Right ventricle myocardium superior (tissue), 1 donor: ENCODE data around the gene SHPK. TPM values are rescaled to one million over a fixed set of nuclear protein-coding genes. Genes with fewer than 3 reads are reported as not detected.

Experiments used
- ATAC-seq: fragments of 200-7000 bp; cut with Tn5 transposase; one replicate; pipeline ENCODE4 v1.9.1; 2020; ENCODE audit warnings: mild to moderate bottlenecking; ENCODE audit not compliant: poor library complexity
- DNase-seq: peaks from one replicate; pipeline ENCODE4 v3.0.0-alpha.2; 2020
- intact Hi-C: fragments of 100-400 bp; cut with DNase I; formaldehyde crosslinking; loops from one replicate; pipeline ENCODE4 v1.11.2; 2022
- total RNA-seq: library from RNA; stranded (reverse); fragmentation: NEBNext Ultra II Directional; extraction: Animal tissue kit (Norgen Biotek cat#: 25700); gene quantifications from one replicate; pipeline ENCODE4 v1.2.1, GENCODE V29; 2021
- donor health status: DM: no; HTN: yes; CAD: no; lungs with severe emphysema.

The SHPK gene
- total RNA-seq, 1 donor from 2014 or later = 4.7 TPM

DNA sequence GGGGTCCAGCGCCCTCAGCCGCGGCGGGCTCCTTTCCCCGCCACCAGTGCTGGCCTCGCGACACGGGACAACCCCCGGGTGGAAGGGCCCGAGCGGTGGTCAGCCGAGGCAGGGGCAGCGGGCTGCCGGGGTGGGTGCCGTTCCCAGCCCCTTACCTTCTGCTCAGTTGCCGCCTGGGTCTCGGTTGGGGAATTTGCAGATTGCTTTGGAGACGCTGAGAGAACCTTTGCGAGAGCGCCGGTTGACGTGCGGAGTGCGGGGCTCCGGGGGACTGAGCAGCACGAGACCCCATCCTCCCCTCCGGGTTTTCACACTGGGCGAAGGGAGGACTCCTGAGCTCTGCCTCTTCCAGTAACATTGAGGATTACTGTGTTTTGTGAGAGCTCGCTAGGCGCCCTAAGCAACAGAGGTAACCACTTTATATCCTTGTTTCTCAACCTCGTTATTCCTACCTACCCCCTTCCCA lies 891 bp upstream of the SHPK start:
- no peak for DNase-seq
- intact Hi-C loops = no loop called here

DNA sequence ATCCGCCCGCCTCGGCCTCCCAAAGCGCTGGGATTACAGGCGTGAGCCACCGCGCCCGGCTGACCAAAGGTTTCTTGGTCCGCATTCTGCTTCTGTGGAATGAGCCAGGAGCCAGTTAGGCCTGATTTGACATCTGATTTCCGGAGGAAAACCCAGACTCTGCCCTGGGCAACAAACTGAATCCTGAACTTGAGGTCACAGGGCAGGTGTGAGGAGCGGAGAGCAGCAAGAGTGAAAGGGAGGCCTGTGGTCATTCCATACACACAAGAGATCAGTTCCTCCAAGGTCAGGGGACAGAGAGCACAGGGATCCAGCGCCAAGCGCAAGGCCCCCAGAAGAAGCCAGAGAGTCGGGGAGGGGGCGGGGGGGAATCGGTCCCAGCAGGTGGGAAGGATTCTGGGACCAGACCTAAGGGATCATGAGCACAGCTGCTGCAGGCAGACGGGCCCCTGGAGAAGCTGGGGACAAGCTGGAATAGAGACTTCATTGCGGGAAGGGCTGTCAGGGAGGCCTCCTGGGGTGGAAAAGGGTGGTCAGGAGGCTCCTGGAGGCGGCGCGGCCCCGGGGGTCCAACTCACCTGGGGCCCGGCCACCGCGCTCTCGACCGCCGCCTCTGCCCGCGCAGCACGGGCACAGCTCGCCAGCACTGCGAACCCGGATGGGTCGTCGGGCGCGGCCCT lies 436 bp downstream of the SHPK start:
- DNase-seq (no peak), ATAC-seq (peak; percentile 1)
- intact Hi-C loops = no loop called here

More for the DNA sequence above, 891 bp upstream of the SHPK start:
- ATAC-seq = no peak

DNA sequence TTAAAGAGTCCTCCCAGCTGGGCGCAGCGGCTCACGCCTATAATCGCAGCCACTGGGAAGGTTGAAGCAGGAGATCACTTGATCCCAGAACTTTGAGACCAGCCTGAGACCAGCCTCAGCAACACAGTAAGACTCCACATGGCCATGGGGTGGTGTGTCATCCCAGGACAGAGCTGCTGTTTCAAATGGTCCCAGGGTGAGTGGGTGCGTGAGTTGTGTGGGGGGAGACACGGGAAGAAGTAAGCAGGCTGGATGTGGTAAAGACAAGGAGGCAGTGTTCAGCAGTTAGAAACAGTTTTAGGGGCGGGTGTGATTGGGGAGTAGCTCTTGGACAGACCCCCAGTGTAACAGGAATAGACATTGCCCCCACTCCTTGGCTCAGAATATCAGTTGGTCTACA lies 3.8 kb downstream of the SHPK start:
- intact Hi-C loops = no loop called here
- no peak for ATAC-seq

DNA sequence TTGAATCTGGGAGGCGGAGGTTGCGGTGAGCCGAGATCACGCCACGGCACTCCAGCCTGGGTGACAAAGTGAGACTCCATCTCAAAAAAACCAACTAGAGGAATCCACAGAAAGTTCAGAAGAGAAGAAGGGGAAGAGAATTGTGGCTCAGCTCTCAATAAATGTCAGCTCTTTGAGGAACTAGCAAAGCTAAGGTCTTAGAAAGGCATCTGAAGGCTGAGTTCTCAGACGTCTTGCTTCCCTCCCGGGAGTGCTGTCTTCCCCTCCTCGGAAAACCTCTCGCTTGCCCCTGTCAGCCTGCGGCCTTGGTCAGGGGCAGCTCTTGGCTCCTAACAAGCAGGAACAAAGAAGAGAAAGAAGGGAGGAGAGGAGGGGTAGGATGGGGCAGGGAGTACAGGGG lies 5.3 kb downstream of the SHPK start:
- intact Hi-C loops = no loop called here
- DNase-seq (no peak), ATAC-seq (no peak)

More for the DNA sequence above, 3.8 kb downstream of the SHPK start:
- DNase-seq = no peak

DNA sequence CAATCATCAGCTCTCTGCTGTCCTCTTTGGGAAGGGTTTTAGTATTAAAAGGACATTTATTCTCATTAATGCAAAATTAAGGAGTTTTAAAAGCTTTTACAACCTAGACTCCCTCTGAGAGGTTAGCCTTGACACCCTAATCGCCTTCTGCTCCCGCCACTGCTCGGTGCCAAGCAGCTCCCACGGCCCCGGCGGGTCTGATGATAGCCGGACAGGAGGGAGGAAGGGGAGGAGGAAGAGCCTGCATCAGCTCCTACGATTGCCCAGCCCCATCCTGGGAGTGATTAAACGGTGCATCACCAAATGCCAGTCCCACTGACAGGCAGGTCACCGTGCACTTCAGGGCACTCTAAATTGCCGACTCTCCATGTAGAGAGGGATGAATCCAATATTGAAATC lies 8.3 kb downstream of the SHPK start:
- ATAC-seq = no peak
- intact Hi-C loops = no loop called here
- no peak for DNase-seq

DNA sequence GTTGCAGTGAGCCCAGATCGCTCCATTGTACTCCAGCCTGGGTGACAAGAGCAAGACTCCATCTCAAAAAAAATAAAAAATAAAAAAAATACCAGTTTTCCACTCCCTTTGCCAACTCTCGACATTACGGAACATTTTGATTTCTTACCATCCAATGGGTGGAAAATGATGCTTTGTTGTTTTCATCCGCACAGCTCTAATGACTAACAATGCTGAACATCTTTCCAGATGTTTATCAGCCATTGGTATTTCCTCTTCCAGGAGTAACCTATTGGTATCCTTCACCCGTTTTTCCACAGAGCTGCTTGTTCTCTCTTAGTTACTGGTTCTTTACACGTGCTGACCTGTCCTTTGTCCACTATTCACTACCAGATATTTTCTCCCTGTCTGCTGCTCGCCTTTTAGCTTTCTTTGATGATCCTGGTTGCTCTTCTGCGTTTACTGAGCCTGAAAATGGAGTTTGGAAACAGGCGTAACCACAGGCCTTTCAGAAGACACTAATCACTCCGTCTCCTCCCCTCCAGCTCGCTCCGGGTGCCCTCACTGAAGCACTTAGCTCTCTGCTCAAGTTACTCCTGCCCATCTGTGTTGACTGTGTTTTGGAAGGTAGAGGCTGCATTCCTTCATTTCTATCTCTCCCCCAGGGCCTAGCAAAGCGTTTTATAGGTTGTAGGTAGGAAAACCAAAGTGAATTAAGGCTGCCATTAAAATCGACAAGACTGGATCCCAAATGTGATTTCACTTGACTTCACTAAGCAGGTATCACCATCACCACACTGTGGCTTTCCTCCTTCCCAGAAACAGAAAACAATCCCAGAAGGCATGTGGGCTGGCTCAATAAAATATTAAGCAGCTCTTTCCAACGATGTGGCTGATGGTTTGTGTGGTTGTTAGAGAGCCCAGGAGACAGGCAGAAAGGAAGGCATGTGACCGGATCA lies 8.9 kb downstream of the SHPK start:
- ATAC-seq (no peak), DNase-seq (no peak)
- intact Hi-C loops = no loop called here

DNA sequence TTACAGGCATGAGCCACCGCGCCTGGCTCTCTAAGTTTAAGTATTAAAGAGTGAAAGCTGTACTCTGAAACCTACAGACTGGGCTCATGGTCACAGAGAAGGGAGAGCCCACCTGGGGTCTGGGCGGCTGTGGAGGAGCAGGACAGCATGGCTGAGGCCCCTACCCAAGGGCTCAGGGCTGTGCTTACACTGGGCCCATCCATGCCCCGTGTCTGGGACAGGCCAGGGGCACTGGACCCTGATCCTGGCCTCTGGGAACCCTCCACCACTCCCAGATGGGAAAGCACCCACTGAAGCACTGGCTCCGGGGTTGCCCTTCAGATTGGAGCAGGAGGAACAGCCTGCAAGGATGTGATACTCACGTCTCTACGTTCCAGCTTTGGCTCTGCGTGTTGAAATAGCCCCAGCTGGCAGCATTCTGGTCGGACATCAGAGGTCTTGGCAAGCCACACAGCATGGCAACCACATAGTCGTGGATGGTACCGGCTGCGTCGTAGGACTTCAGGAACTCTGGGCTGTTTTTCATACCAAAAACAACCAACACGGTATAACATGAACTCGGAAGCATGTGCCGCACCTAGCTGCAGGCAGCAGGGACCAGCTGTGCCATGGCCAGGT lies 13.0 kb downstream of the SHPK start:
- intact Hi-C loops = no loop called here
- no peak for DNase-seq
- ATAC-seq = peak; percentile 62

DNA sequence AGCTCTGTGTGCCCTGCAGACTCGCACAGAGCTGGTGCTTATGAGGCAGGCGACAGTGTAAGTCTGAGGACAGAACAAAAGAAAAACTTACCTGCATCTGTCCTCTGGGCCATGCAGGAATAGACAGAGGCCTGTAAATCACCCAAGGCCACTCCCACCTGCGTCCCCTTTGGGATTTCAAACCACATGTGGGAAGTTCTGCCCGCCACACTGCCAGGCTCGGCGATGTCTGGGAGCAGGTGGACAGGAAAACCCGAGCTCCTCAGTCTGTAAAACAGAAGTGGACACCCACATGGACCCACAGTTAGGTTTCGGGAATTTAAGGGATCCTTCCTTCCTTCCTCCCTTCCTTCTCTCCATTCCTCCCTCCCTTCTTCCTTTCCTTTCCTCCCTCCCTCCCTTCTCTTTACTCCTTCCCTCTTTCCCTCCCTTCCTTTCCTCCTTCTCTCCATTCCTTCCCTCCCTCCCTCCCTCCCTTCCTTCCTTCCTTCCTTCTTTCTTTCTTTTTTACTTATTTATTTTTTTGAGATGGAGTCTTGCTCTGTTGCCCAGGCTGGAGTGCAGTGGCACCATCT lies 14.8 kb downstream of the SHPK start:
- ATAC-seq = no peak
- intact Hi-C loops = no loop called here
- no peak for DNase-seq

DNA sequence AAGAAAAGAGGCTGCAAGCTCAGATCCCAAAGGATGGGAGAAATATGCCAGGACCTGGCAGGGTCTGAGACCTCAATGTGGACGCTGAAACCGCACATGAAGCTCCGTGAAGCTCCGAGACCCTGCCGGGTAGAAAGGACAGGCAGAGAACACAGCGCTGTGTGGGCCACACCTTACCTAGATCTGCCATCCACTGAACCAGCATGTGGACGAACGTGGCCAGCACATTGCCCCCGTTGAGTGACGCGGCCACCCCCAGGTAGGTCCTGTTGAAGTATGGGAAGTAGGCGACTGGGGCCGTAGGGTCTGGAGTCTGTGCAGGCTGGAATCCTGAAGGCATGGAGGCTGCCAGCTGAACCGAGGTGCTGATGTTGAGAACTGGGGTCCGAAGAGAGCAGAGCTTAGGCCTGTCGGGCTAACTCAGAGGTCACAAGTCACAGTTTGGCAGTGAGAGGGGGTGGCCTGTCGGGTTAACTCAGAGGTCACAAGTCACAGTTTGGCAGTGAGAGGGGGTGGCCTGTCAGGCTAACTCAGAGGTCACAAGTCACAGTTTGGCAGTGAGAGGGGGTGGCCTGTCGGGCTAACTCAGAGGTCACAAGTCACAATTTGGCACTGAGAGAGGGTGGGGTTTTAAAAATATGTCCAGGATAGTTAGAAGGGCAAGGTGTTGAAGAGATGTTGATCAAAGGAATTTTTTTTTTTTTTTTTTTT lies 20.7 kb downstream of the SHPK start:
- intact Hi-C loops = no loop called here
- no peak for ATAC-seq
- no peak for DNase-seq

DNA sequence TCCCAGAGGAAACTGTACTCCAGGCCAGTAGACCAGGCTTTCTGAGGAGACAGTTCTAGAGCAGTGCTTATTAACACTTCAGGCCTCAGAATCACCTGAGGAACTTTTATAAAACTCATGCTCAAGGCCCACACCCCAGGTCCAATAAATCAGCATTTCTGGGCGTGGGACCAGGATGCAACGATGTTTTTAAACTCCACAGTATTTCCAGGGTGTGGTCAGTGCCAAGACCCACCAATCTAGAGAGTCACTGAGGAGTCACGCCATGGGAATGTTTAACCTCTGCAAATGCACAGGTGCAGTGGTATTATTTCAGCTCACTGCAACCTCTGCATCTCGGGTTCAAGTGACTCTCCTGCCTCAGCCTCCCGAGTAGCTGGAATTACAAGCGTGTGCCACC lies 22.9 kb downstream of the SHPK start:
- intact Hi-C loops = no loop called here
- DNase-seq (no peak), ATAC-seq (no peak)

DNA sequence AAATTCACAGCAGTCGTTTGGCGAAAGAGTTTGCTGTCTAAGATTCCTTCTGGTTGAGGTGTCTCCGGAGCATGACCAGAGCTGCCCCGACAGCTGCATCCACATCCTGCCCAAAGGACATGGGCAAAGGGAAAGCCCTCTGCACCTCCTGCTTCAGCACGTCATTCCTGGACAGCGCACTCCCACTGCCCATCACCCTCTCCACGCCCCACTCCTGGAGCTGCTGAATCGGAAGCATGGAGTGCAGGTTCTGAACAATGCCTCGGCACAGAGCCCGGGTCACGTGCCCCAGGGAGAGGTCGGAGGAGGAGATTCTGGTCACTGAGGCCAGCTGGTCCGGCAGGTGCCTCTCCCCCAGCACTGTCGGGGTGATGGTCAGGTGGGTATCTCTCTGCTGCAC lies 25.5 kb downstream of the SHPK start:
- ATAC-seq (peak; percentile 22), DNase-seq (no peak)
- intact Hi-C loops = no loop called here

DNA sequence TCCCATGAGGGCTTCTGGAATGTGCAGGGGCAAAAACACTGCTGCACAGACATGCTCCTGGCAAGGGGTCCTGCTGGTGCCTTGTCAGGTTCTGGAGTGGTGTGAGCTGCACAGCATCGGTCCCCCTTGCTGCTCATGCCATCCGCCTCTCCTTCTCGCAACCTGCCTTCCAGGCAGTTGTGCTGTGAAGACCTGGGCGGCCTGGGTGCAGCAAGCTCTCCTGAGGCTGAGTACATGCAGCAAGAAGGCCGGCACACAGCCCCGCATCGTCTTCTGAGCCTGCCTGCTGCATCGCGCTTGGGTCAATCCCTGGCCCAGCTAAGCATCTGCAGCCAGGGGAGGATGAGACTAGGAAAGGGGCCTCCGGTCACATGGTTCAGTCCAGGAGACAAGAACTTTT lies 26.4 kb downstream of the SHPK start:
- intact Hi-C loops = no loop called here
- no peak for DNase-seq
- no peak for ATAC-seq

DNA sequence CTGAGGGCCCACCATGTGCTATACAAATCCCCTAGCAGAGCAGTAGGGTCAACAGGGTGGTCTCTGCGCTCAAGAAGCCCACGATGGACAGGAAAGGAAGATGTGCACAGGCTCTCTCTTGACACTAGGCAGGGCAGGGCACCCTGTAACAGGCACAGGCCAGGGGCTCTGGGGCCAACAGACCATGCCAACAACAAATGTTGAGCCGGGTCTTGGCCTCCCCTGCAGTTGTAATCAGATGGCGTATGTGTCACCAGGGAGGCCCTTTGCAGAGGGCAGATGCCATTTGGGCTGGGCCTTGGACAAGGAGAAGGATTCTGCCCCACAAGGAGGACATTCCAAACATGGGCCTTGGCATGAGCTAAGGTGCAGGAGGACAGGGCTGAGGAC lies 32.2 kb downstream of the SHPK start:
- ATAC-seq = no peak
- intact Hi-C loops = no loop called here
- no peak for DNase-seq

DNA sequence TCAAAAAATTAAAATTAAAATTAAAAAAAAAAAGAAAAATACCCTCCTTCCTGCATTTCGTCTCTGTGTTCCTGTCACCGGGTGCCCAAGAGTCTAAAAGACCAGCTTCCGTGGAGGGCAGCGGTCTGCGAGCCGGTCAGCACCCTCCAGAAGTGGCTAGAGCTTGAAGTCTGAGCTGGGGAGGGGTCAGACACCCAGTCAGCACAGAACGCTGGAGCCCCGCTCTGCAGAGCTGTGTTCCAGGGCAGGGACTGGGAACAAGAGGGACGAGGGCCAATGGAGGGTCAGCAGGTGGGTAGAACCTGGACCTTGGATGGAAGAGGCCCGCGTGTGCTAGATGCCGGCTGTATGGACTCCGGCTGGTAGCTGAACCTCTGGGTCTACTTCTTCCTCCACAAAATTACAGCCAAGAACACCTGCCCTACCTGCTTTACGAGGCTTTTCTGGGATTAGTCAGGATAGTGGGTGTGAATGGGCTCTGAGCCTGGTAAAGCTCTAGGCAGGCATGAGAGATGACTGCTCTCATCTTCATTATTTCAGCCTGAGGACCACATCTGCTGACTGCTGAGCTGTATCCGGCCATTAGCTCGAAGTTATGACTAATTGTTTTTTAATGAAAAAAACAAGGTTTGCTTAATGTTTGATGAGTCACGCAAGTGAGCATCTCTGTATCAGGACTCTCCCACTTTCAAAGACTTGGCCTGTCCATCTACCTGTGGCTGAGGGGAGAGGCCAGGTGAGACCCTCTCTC lies 32.8 kb downstream of the SHPK start:
- intact Hi-C loops = no loop called here
- DNase-seq = no peak
- no peak for ATAC-seq

DNA sequence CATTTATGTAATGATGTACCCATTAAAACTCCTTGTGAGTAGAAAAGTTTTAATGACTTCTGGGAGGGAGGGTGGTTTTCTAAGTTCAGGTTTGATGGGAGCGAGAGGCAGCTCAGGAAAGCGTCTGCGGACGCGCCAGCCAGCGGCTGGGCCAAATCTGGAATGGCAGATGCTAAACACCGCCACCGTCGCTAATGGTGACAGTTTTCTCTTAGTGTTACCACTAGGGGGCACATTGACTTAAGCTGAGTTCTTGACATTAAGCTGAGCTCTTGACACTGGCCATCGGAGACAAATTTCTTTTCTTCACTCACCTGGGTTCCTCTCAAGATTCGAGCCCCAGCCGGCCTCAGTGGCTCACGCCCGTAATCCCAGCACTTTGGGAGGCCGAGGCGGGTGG lies 33.6 kb downstream of the SHPK start:
- intact Hi-C loops = no loop called here
- DNase-seq (no peak), ATAC-seq (no peak)

DNA sequence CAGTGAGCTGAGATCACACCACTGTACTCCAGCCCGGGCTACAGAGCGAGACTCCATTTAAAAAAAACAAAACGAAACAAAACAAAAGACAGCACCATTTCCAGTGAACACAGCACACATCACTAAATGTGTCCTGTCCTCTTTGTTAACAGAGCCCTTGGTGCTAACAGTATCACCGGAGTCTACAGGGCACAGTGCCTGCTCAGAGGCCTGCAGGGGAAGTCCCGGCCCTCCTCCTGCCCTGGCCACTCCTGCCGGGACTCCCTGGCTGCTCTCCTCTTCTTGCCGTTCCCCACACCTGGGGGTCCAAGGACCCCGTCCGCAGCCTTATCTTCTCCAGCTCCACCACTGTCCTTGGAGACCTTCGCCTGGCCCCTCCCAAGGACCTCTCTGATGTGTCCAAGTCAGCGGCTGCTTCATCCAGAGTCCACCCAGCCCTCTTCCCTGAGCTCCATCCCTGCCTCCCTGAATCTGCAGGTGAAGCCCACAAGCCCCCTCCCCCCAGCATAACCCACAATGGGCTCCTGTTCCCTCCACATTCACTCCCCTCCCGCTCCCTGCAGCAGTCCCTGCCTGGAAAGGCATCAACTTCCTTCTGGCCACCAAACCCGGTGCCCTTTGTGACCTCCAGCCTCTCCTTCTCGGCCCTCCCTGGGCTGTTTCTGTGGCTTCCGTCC lies 35.4 kb downstream of the SHPK start:
- ATAC-seq = no peak
- no peak for DNase-seq
- intact Hi-C loops = no loop called here

DNA sequence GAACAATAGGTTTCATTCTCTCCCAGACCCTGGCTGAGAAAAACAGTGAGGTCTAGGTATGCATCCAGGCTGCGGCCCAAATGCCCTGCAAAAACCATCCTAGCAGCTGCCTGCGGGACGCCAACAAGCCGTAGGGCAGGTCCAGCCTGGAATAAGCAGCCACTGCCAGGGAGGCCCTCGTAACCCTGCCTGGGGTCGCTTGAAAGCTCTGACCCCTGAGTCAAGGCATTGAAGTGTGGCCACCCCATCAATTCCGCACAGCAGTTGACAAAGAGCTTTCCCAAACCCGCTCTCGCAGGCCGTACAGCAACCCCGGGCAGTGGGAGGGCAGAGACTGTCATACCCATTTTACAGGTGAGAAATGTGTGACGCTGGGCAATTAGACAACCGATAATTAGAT lies 38.0 kb downstream of the SHPK start:
- ATAC-seq (no peak), DNase-seq (no peak)
- intact Hi-C loops = no loop called here
